Measurements from ENCODE around the gene SDK1.

Gene SDK1

GRCh38 chr7:4225361-4225771 lies 924.3 kb downstream of the SDK1 start:
- Histone ChIP-seq H3K23ac (ENCODE audit: low read length in 2 of 2) (no peak overlapping the region), H3K79me1 (replicated peaks; ENCODE audit: low read length, poor library complexity, severe bottlenecking) (no peaks in the 10 kb centered on the region), H2BK120ac (ENCODE audit: low read depth, low read length) (no peak overlapping the region), H4K91ac (ENCODE audit: low read length) (no peak overlapping the region), H4K8ac (ENCODE audit: low read length) (no peak overlapping the region), H3K14ac (ENCODE audit: low read length in 2 of 2) (no peak overlapping the region), H2BK5ac (ENCODE audit: low read depth, low read length, poor library complexity, severe bottlenecking) (no peak overlapping the region), H2AK5ac (ENCODE audit: low read length, severe bottlenecking) (no peak overlapping the region), H3K4me1 (ENCODE audit: control insufficient read depth, insufficient read depth, low read depth, low read length) (peaks cover 2% of the 10 kb centered on the region), H3K9ac (ENCODE audit: low read length) (no peak overlapping the region), H3K27ac (ENCODE audit: low read length, poor library complexity, severe bottlenecking) (no peak overlapping the region), H2AFZ (ENCODE audit: low read depth, low read length) (no peak overlapping the region), H2BK12ac (ENCODE audit: low read length in 2 of 2) (no peak overlapping the region), H3K18ac (ENCODE audit: low read depth in 1 of 2, low read length in 2 of 2) (no peak overlapping the region), H3K9me3 (ENCODE audit: control insufficient read depth, low read length) (no peaks in the 10 kb centered on the region), H2BK15ac (ENCODE audit: low read depth, poor library complexity, severe bottlenecking) (no peak overlapping the region), H3K4ac (ENCODE audit: low read depth in 1 of 2, low read length in 2 of 2) (no peak overlapping the region), H3K4me2 (ENCODE audit: low read length, poor library complexity, severe bottlenecking) (no peak overlapping the region), H3K27me3 (ENCODE audit: control insufficient read depth in 1 of 2, insufficient read depth in 1 of 2, low read length in 2 of 2) (no peaks in the 10 kb centered on the region), H3K4me3 (ENCODE audit: insufficient read depth in 1 of 2, low read depth in 1 of 2, low read length in 2 of 2) (no peak overlapping the region), H3K36me3 (ENCODE audit: control insufficient read depth in 1 of 2, insufficient read depth in 2 of 2, low read depth in 1 of 2, low read length in 2 of 2) (peaks cover 0 to 7% of the 10 kb centered on the region in 2 experiments)
- WGBS = 91% methylated on average over 18 of the region's 18 CpGs
- DNase-seq = no peak

- no peak overlapping the region for H2BK15ac ChIP-seq (ENCODE audit: low read depth, poor library complexity, severe bottlenecking)
- H2BK12ac ChIP-seq (ENCODE audit: low read length in 2 of 2) = no peak overlapping the region
- H2AFZ ChIP-seq (ENCODE audit: low read depth, low read length) = no peak overlapping the region
- no peak overlapping the region for H3K4me3 ChIP-seq (ENCODE audit: insufficient read depth in 1 of 2, low read depth in 1 of 2, low read length in 2 of 2)
- H3K18ac ChIP-seq (ENCODE audit: low read depth in 1 of 2, low read length in 2 of 2) = no peak overlapping the region
- no peak overlapping the region for H4K91ac ChIP-seq (ENCODE audit: low read length)
- no peak overlapping the region for H3K9ac ChIP-seq (ENCODE audit: low read length)
- no peaks in the 10 kb centered on the region for H3K9me3 ChIP-seq (ENCODE audit: control insufficient read depth, low read length)
- no peak overlapping the region for H3K23ac ChIP-seq (ENCODE audit: low read length in 2 of 2)
- 83% methylated on average over 21 of the region's 21 CpGs for WGBS
- H4K8ac ChIP-seq (ENCODE audit: low read length) = no peak overlapping the region
- no peak overlapping the region for H2AK5ac ChIP-seq (ENCODE audit: low read length, severe bottlenecking)
- H3K27me3 ChIP-seq (ENCODE audit: control insufficient read depth in 1 of 2, insufficient read depth in 1 of 2, low read length in 2 of 2) = no peaks in the 10 kb centered on the region
- no peak overlapping the region for H3K4me2 ChIP-seq (ENCODE audit: low read length, poor library complexity, severe bottlenecking)
- H2BK5ac ChIP-seq (ENCODE audit: low read depth, low read length, poor library complexity, severe bottlenecking) = no peak overlapping the region
- H3K27ac ChIP-seq (ENCODE audit: low read length, poor library complexity, severe bottlenecking) = no peak overlapping the region
- no peak overlapping the region for H3K14ac ChIP-seq (ENCODE audit: low read length in 2 of 2)
- peaks cover 2% of the 10 kb centered on the region for H3K4me1 ChIP-seq (ENCODE audit: control insufficient read depth, insufficient read depth, low read depth, low read length)
- H3K4ac ChIP-seq (ENCODE audit: low read depth in 1 of 2, low read length in 2 of 2) = no peak overlapping the region
- no peak for DNase-seq
- no peak overlapping the region for H2BK120ac ChIP-seq (ENCODE audit: low read depth, low read length)
- H3K36me3 ChIP-seq (ENCODE audit: control insufficient read depth in 1 of 2, insufficient read depth in 2 of 2, low read depth in 1 of 2, low read length in 2 of 2) = peaks cover 0 to 6% of the 10 kb centered on the region in 2 experiments
- H3K79me1 ChIP-seq (replicated peaks; ENCODE audit: low read length, poor library complexity, severe bottlenecking) = no peaks in the 10 kb centered on the region
Observed at GRCh38 chr7:4225881-4226523, 925.0 kb downstream of the SDK1 start.

GRCh38 chr7:4226524-4226882 lies 925.5 kb downstream of the SDK1 start:
- Histone ChIP-seq H3K36me3 (ENCODE audit: control insufficient read depth in 1 of 2, insufficient read depth in 2 of 2, low read depth in 1 of 2, low read length in 2 of 2) (peaks cover 0 to 4% of the 10 kb centered on the region in 2 experiments), H4K8ac (ENCODE audit: low read length) (no peak overlapping the region), H3K4me3 (ENCODE audit: insufficient read depth in 1 of 2, low read depth in 1 of 2, low read length in 2 of 2) (no peak overlapping the region), H3K23ac (ENCODE audit: low read length in 2 of 2) (no peak overlapping the region), H3K4me2 (ENCODE audit: low read length, poor library complexity, severe bottlenecking) (no peak overlapping the region), H3K4ac (ENCODE audit: low read depth in 1 of 2, low read length in 2 of 2) (no peak overlapping the region), H3K4me1 (ENCODE audit: control insufficient read depth, insufficient read depth, low read depth, low read length) (peaks cover 2% of the 10 kb centered on the region), H3K79me1 (replicated peaks; ENCODE audit: low read length, poor library complexity, severe bottlenecking) (no peaks in the 10 kb centered on the region), H3K27me3 (ENCODE audit: control insufficient read depth in 1 of 2, insufficient read depth in 1 of 2, low read length in 2 of 2) (no peaks in the 10 kb centered on the region), H2BK5ac (ENCODE audit: low read depth, low read length, poor library complexity, severe bottlenecking) (no peak overlapping the region), H3K18ac (ENCODE audit: low read depth in 1 of 2, low read length in 2 of 2) (no peak overlapping the region), H3K27ac (ENCODE audit: low read length, poor library complexity, severe bottlenecking) (no peak overlapping the region), H3K14ac (ENCODE audit: low read length in 2 of 2) (no peak overlapping the region), H4K91ac (ENCODE audit: low read length) (no peak overlapping the region), H3K9ac (ENCODE audit: low read length) (no peak overlapping the region), H2BK15ac (ENCODE audit: low read depth, poor library complexity, severe bottlenecking) (no peak overlapping the region), H2AK5ac (ENCODE audit: low read length, severe bottlenecking) (no peak overlapping the region), H2BK120ac (ENCODE audit: low read depth, low read length) (no peak overlapping the region), H2AFZ (ENCODE audit: low read depth, low read length) (no peak overlapping the region), H2BK12ac (ENCODE audit: low read length in 2 of 2) (no peak overlapping the region), H3K9me3 (ENCODE audit: control insufficient read depth, low read length) (no peaks in the 10 kb centered on the region)
- whole genome bisulfite sequencing = 59% methylated on average over 5 of the region's 6 CpGs
- no peak for DNase-seq

DNA sequence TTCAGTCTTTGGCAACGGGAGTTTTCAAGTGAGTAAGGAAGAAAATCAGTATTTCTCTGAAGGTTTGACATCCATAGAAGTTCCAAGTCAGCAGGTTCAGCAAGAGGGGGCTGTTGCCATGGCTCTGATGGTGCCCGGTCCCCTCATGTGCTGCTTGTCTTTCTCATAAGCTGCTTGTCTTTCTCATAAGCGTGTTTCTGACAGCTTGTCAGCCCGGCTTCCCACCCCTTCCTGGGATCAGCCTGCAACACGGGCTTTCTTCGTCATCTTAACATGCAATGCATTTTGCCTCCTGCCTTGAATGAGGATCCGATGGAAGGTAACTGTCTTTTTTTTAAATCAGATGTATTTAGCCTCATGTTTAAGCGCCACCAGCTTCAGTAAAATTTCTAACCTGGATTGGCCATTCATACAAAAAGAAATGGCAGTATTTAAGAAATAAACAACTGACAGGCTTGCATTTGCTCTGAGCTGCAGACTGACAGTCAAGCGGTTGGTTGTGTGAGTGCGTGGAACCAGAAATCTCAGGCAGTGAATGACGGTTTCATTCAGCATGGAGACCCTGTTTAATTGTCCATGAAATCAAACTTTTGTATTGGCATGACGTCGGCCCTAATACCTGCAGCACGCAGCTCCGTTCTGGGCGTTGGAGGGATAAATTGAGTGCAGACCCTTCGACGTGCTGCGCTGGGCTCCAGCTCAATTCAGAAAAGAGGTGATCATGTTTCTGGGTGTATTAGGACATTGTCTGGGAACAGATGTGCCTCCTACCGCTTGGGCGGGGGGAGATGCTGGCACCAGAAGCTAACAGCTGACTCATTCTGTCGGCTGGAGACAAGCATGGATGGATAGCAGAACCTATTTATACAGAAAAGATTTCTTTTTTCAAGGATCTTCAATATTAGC lies 926.3 kb downstream of the SDK1 start:
- WGBS = 91% methylated on average over 21 of the region's 22 CpGs
- H3K9me3 ChIP-seq (ENCODE audit: control insufficient read depth, low read length) = no peaks in the 10 kb centered on the region
- H3K14ac ChIP-seq (ENCODE audit: low read length in 2 of 2) = no peak overlapping the region
- no peak overlapping the region for H2AFZ ChIP-seq (ENCODE audit: low read depth, low read length)
- H2BK120ac ChIP-seq (ENCODE audit: low read depth, low read length) = no peak overlapping the region
- no peaks in the 10 kb centered on the region for H3K27me3 ChIP-seq (ENCODE audit: control insufficient read depth in 1 of 2, insufficient read depth in 1 of 2, low read length in 2 of 2)
- H2BK12ac ChIP-seq (ENCODE audit: low read length in 2 of 2) = no peak overlapping the region
- peaks cover 0 to 4% of the 10 kb centered on the region in 2 experiments for H3K36me3 ChIP-seq (ENCODE audit: control insufficient read depth in 1 of 2, insufficient read depth in 2 of 2, low read depth in 1 of 2, low read length in 2 of 2)
- H2BK15ac ChIP-seq (ENCODE audit: low read depth, poor library complexity, severe bottlenecking) = no peak overlapping the region
- H3K27ac ChIP-seq (ENCODE audit: low read length, poor library complexity, severe bottlenecking) = no peak overlapping the region
- no peak overlapping the region for H3K4ac ChIP-seq (ENCODE audit: low read depth in 1 of 2, low read length in 2 of 2)
- H2AK5ac ChIP-seq (ENCODE audit: low read length, severe bottlenecking) = no peak overlapping the region
- no peak overlapping the region for H3K18ac ChIP-seq (ENCODE audit: low read depth in 1 of 2, low read length in 2 of 2)
- H3K9ac ChIP-seq (ENCODE audit: low read length) = no peak overlapping the region
- H4K91ac ChIP-seq (ENCODE audit: low read length) = no peak overlapping the region
- H3K4me1 ChIP-seq (ENCODE audit: control insufficient read depth, insufficient read depth, low read depth, low read length) = peaks cover 2% of the 10 kb centered on the region
- H3K4me3 ChIP-seq (ENCODE audit: insufficient read depth in 1 of 2, low read depth in 1 of 2, low read length in 2 of 2) = no peak overlapping the region
- H4K8ac ChIP-seq (ENCODE audit: low read length) = no peak overlapping the region
- no peak for DNase-seq
- no peak overlapping the region for H2BK5ac ChIP-seq (ENCODE audit: low read depth, low read length, poor library complexity, severe bottlenecking)
- H3K4me2 ChIP-seq (ENCODE audit: low read length, poor library complexity, severe bottlenecking) = no peak overlapping the region
- H3K23ac ChIP-seq (ENCODE audit: low read length in 2 of 2) = no peak overlapping the region
- H3K79me1 ChIP-seq (replicated peaks; ENCODE audit: low read length, poor library complexity, severe bottlenecking) = no peaks in the 10 kb centered on the region

All from mesenchymal stem cell (in vitro differentiated cells and primary cell).